Osteocyte (in vitro differentiated cells): Measurements from ENCODE around the gene ENAH. TPM values are rescaled to one million over a fixed set of nuclear protein-coding genes. Genes with fewer than 3 reads are reported as not detected.

Experiments
- DNase-seq: peaks from one replicate; pipeline ENCODE4 v3.0.0; 2021; ENCODE audit warnings: mixed read lengths; ENCODE audit not compliant: unreplicated experiment; ENCODE audit errors: extremely low spot score
- H3K27ac Mint-ChIP-seq: one replicate; pipeline ENCODE4 v1.8.0; 2021; ENCODE audit warnings: mild to moderate bottlenecking, mixed read lengths; ENCODE audit not compliant: unreplicated experiment
- H3K27me3 Mint-ChIP-seq: one replicate; pipeline ENCODE4 v1.8.0; 2021; ENCODE audit warnings: mixed read lengths; ENCODE audit not compliant: unreplicated experiment
- H3K36me3 Mint-ChIP-seq: one replicate; pipeline ENCODE4 v1.8.0; 2021; ENCODE audit warnings: mixed read lengths; ENCODE audit not compliant: unreplicated experiment
- H3K4me1 Mint-ChIP-seq: one replicate; pipeline ENCODE4 v1.8.0; 2021; ENCODE audit warnings: mixed read lengths; ENCODE audit not compliant: unreplicated experiment
- H3K4me3 Mint-ChIP-seq: one replicate; pipeline ENCODE4 v1.8.0; 2021; ENCODE audit warnings: mild to moderate bottlenecking, moderate library complexity, mixed read lengths; ENCODE audit not compliant: unreplicated experiment
- H3K9me3 Mint-ChIP-seq: one replicate; pipeline ENCODE4 v1.8.0; 2021; ENCODE audit warnings: mixed read lengths; ENCODE audit not compliant: unreplicated experiment
- total RNA-seq: library from RNA; stranded (reverse); gene quantifications from 2 replicates; pipeline ENCODE4 v1.2.1, GENCODE V29; 2021
- TF ChIP-seq, protein P1 (sequence below): fragments of 200-600 bp; sonication (generic); IDR thresholded peaks from 2 replicates; pipeline ENCODE4 v1.5.0; 2021; ENCODE audit warnings: antibody characterized with exemption, mild to moderate bottlenecking, moderate library complexity

ENAH gene
- total RNA-seq, 1 donor from 2014 or later, result 232 TPM

DNA sequence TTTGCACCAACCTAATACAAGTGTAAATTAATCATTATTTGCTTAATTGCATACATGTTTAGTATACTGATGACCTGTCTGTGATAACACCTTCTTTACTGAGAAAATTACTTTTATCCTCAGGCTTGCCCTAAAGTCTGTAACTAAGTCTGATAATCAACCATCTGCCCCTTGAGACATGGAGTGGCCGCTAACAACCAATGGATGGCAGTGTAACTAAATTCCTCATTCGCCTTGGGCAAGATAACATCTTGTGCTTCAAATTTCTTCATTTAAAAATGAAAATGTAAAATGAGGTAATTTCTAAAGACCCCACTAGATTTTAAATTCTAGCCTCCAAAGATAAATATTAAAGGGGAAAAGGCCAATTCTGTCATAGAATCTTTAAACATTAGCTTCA lies 85.1 kb downstream of the ENAH start:
- Mint-ChIP-seq H3K4me1 (peaks cover 35% of the 10 kb centered on the region), H3K36me3 (peaks cover 21% of the 10 kb centered on the region), H3K27me3 (no peaks in the 10 kb centered on the region), H3K27ac (peak overlapping the region; percentile 50), H3K4me3 (no peak overlapping the region), H3K9me3 (no peaks in the 10 kb centered on the region)
- TF ChIP-seq, protein P1, sequence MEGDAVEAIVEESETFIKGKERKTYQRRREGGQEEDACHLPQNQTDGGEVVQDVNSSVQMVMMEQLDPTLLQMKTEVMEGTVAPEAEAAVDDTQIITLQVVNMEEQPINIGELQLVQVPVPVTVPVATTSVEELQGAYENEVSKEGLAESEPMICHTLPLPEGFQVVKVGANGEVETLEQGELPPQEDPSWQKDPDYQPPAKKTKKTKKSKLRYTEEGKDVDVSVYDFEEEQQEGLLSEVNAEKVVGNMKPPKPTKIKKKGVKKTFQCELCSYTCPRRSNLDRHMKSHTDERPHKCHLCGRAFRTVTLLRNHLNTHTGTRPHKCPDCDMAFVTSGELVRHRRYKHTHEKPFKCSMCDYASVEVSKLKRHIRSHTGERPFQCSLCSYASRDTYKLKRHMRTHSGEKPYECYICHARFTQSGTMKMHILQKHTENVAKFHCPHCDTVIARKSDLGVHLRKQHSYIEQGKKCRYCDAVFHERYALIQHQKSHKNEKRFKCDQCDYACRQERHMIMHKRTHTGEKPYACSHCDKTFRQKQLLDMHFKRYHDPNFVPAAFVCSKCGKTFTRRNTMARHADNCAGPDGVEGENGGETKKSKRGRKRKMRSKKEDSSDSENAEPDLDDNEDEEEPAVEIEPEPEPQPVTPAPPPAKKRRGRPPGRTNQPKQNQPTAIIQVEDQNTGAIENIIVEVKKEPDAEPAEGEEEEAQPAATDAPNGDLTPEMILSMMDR, result peak; percentile 36
- no peak for DNase-seq

DNA sequence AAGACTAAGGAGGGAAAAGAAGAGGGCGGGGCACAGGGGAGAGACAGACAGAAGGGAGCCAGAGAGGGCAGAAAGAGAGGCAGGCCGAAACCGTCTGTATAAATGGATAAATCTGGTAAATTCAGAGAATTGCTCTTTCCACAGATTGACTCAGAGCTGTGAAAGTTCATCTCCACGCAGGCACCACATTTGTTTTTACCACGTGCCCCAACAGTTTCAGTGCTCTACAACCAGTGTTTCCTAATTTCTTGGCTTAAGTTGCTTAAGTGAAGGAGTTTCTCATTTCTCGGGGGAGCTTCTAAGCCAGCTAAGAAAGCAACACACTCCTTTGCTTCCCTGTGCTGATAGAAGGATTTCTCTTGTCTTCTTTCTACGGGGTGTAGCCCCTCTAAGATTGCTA lies 87.1 kb downstream of the ENAH start:
- no peaks in the 10 kb centered on the region for H3K27me3 Mint-ChIP-seq
- H3K9me3 Mint-ChIP-seq, result no peaks in the 10 kb centered on the region
- DNase-seq, result no peak
- peak overlapping the region; percentile 16 for H3K27ac Mint-ChIP-seq
- peaks cover 30% of the 10 kb centered on the region for H3K4me1 Mint-ChIP-seq
- TF ChIP-seq, protein P1, result no peak
- H3K4me3 Mint-ChIP-seq, result no peak overlapping the region
- peaks cover 24% of the 10 kb centered on the region for H3K36me3 Mint-ChIP-seq

DNA sequence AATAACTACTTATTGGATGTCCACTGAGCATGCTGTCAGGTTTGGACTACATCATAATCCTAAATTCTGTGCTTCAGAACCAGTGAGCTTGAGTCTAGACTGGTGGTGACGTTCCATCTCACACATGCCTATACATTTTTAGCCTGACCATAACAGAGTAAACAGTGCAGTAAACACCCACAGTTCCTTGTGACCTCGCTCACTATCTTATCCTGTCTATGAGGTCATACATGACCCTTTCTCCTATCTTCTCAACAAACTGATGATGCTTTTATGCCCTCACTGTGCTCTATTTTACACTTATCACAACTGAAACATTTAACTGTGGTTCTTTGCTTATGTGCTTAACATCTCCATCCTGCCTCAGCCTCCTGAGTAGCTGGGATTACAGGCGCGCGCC lies 91.2 kb downstream of the ENAH start:
- no peak overlapping the region for H3K27ac Mint-ChIP-seq
- H3K36me3 Mint-ChIP-seq, result peaks cover 39% of the 10 kb centered on the region
- H3K4me1 Mint-ChIP-seq, result peaks cover 15% of the 10 kb centered on the region
- TF ChIP-seq, protein P1, result no peak
- no peaks in the 10 kb centered on the region for H3K27me3 Mint-ChIP-seq
- H3K4me3 Mint-ChIP-seq, result no peak overlapping the region
- H3K9me3 Mint-ChIP-seq, result peaks cover 9% of the 10 kb centered on the region
- DNase-seq, result no peak

DNA sequence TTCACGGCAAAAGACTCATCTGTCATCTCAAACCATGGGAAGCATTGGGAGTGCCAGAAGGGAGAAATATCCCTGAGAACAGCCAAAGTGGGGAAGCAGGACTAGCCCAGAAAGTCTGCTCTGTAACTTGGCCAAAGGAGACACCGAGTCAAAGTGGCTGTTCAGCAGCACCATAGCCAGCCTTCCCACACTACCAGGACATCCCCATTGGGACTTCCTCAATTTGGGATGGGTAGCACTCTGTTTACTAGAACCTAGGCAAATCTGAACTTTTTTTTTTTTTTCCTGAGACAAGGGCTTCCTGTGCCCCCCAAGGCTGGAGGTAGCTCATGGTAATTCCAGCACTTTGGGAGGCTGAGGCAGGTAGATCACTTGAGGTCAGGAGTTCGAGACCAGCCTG lies 93.0 kb downstream of the ENAH start:
- DNase-seq, result no peak
- H3K27ac Mint-ChIP-seq, result peak overlapping the region; percentile 31
- TF ChIP-seq, protein P1, result no peak
- H3K4me1 Mint-ChIP-seq, result peaks cover 8% of the 10 kb centered on the region
- no peak overlapping the region for H3K4me3 Mint-ChIP-seq
- H3K27me3 Mint-ChIP-seq, result no peaks in the 10 kb centered on the region
- peaks cover 13% of the 10 kb centered on the region for H3K9me3 Mint-ChIP-seq
- H3K36me3 Mint-ChIP-seq, result peaks cover 37% of the 10 kb centered on the region

- Mint-ChIP-seq H3K4me1 (peaks cover 8% of the 10 kb centered on the region), H3K4me3 (no peak overlapping the region), H3K27me3 (no peaks in the 10 kb centered on the region), H3K36me3 (peaks cover 42% of the 10 kb centered on the region), H3K27ac (peak overlapping the region; percentile 31), H3K9me3 (peaks cover 13% of the 10 kb centered on the region)
- DNase-seq, result no peak
- TF ChIP-seq, protein P1, result no peak
Measured at GRCh38 chr1:225559326-225559725, 93.6 kb downstream of the ENAH start.
